AML-193 (cell line): ENCODE measurements around the gene WHRN.

Experiments
- DNase-seq, 2 experiments: peaks; one replicate each; lab custom pipeline; 2025; lab: John Stamatoyannopoulos, UW

The WHRN gene

GRCh38 chr9:114382699-114383520 is 122.4 kb downstream of the WHRN start:
- DNase-seq, result peak; percentile 24 to 54

GRCh38 chr9:114378883-114379282 is 126.4 kb downstream of the WHRN start:
- no peak for DNase-seq

- no peak for DNase-seq
Observed at GRCh38 chr9:114378016-114378415, 127.3 kb downstream of the WHRN start.

- DNase-seq, result no peak
Observed at GRCh38 chr9:114376586-114377445, 128.5 kb downstream of the WHRN start.

- no peak for DNase-seq
Observed at GRCh38 chr9:114375386-114376175, 129.7 kb downstream of the WHRN start.

GRCh38 chr9:114374936-114375335 is 130.3 kb downstream of the WHRN start:
- no peak for DNase-seq

- DNase-seq, result no peak
Observed at GRCh38 chr9:114373960-114374730, 131.1 kb downstream of the WHRN start.

GRCh38 chr9:114372921-114373448 is 132.3 kb downstream of the WHRN start:
- peak; percentile 95 to 96 for DNase-seq

- DNase-seq, result peak; percentile 61 to 71
Observed at GRCh38 chr9:114371973-114372917, 133.0 kb downstream of the WHRN start.

GRCh38 chr9:114371343-114371944 is 133.8 kb downstream of the WHRN start:
- DNase-seq, result no peak

GRCh38 chr9:114370968-114371320 is 134.3 kb downstream of the WHRN start:
- DNase-seq, result no peak

GRCh38 chr9:114370251-114370967 is 134.9 kb downstream of the WHRN start:
- no peak for DNase-seq

- DNase-seq, result no peak
Observed at GRCh38 chr9:114369216-114370130, 135.8 kb downstream of the WHRN start.

- DNase-seq, result no peak
Observed at GRCh38 chr9:114367772-114368569, 137.3 kb downstream of the WHRN start.

GRCh38 chr9:114367366-114367765 is 137.9 kb downstream of the WHRN start:
- DNase-seq, result no peak

GRCh38 chr9:114366334-114367128 is 138.7 kb downstream of the WHRN start:
- peak in 1 of 2 experiments; percentile 28 for DNase-seq
